KOPT-K1 (cell line): ENCODE results near the gene GOLGA2.
"Not testable (repeated sequence)": the region's sequence is repeated elsewhere in the genome, so short reads cannot be mapped to it uniquely, and the experiment has no call there.

Source experiments
- H3K27ac ChIP-seq: fragments of 200-600 bp; sonication (generic); 2 replicates; pipeline ENCODE4 v1.5.1; 2016; ENCODE audit warnings: antibody characterized with exemption, mild to moderate bottlenecking, low read depth, low read length; ENCODE audit not compliant: poor library complexity, severe bottlenecking
- H3K36me3 ChIP-seq: fragments of 200-600 bp; sonication (generic); 2 replicates; pipeline ENCODE4 v1.5.1; 2017; ENCODE audit warnings: antibody characterized with exemption, mild to moderate bottlenecking, low read length, moderate library complexity; ENCODE audit not compliant: insufficient read depth
- H3K9me3 ChIP-seq: fragments of 200-600 bp; sonication (generic); 2 replicates; pipeline ENCODE4 v1.5.1; 2017; ENCODE audit warnings: antibody characterized with exemption, low read length, mild to moderate bottlenecking; ENCODE audit not compliant: insufficient read depth, poor library complexity, severe bottlenecking

The GOLGA2 gene

GRCh38 chr9:128243215-128244018 lies 32.4 kb downstream of the GOLGA2 start:
- Histone ChIP-seq H3K9me3 (no peaks in the 10 kb centered on the region), H3K36me3 (no peaks in the 10 kb centered on the region), H3K27ac (no peak overlapping the region)

GRCh38 chr9:128242828-128243214 lies 33.0 kb downstream of the GOLGA2 start:
- Histone ChIP-seq H3K36me3 (no peaks in the 10 kb centered on the region), H3K27ac (no peak overlapping the region), H3K9me3 (no peaks in the 10 kb centered on the region)

GRCh38 chr9:128242124-128242523 lies 33.7 kb downstream of the GOLGA2 start:
- H3K9me3 ChIP-seq: no peaks in the 10 kb centered on the region
- H3K27ac ChIP-seq: no peak overlapping the region
- no peaks in the 10 kb centered on the region for H3K36me3 ChIP-seq

- Histone ChIP-seq H3K27ac (no peak overlapping the region), H3K36me3 (no peaks in the 10 kb centered on the region), H3K9me3 (no peaks in the 10 kb centered on the region)
Observed at GRCh38 chr9:128233817-128234406, 41.9 kb downstream of the GOLGA2 start.

- Histone ChIP-seq H3K36me3 (no peaks in the 10 kb centered on the region), H3K27ac (no peak overlapping the region), H3K9me3 (no peaks in the 10 kb centered on the region)
Observed at GRCh38 chr9:128232528-128233428, 43.0 kb downstream of the GOLGA2 start.

- H3K27ac ChIP-seq: no peak overlapping the region
- no peaks in the 10 kb centered on the region for H3K9me3 ChIP-seq
- H3K36me3 ChIP-seq: no peaks in the 10 kb centered on the region
Observed at GRCh38 chr9:128231638-128232527, 43.9 kb downstream of the GOLGA2 start.

- H3K9me3 ChIP-seq, H3K27ac ChIP-seq, H3K36me3 ChIP-seq: not testable (repeated sequence)
Observed at GRCh38 chr9:128230897-128231296, 44.9 kb downstream of the GOLGA2 start.

GRCh38 chr9:128226412-128226801 lies 49.4 kb downstream of the GOLGA2 start:
- Histone ChIP-seq H3K27ac (no peak overlapping the region), H3K36me3 (no peaks in the 10 kb centered on the region), H3K9me3 (no peaks in the 10 kb centered on the region)

GRCh38 chr9:128225770-128226411 lies 49.9 kb downstream of the GOLGA2 start:
- H3K9me3 ChIP-seq: no peaks in the 10 kb centered on the region
- no peaks in the 10 kb centered on the region for H3K36me3 ChIP-seq
- no peak overlapping the region for H3K27ac ChIP-seq

- Histone ChIP-seq H3K9me3 (no peaks in the 10 kb centered on the region), H3K36me3 (no peaks in the 10 kb centered on the region), H3K27ac (no peak overlapping the region)
Observed at GRCh38 chr9:128224877-128225276, 50.9 kb downstream of the GOLGA2 start.

GRCh38 chr9:128222880-128223670 lies 52.7 kb downstream of the GOLGA2 start:
- no peaks in the 10 kb centered on the region for H3K9me3 ChIP-seq
- no peaks in the 10 kb centered on the region for H3K36me3 ChIP-seq
- H3K27ac ChIP-seq: no peak overlapping the region

- Histone ChIP-seq H3K36me3 (no peaks in the 10 kb centered on the region), H3K27ac (no peak overlapping the region), H3K9me3 (no peaks in the 10 kb centered on the region)
Observed at GRCh38 chr9:128222026-128222425, 53.8 kb downstream of the GOLGA2 start.

- Histone ChIP-seq H3K27ac (no peak overlapping the region), H3K9me3 (no peaks in the 10 kb centered on the region), H3K36me3 (no peaks in the 10 kb centered on the region)
Observed at GRCh38 chr9:128219831-128220230, 56.0 kb downstream of the GOLGA2 start.
